ENCODE measurements around the gene SLC9A3.

DNA sequence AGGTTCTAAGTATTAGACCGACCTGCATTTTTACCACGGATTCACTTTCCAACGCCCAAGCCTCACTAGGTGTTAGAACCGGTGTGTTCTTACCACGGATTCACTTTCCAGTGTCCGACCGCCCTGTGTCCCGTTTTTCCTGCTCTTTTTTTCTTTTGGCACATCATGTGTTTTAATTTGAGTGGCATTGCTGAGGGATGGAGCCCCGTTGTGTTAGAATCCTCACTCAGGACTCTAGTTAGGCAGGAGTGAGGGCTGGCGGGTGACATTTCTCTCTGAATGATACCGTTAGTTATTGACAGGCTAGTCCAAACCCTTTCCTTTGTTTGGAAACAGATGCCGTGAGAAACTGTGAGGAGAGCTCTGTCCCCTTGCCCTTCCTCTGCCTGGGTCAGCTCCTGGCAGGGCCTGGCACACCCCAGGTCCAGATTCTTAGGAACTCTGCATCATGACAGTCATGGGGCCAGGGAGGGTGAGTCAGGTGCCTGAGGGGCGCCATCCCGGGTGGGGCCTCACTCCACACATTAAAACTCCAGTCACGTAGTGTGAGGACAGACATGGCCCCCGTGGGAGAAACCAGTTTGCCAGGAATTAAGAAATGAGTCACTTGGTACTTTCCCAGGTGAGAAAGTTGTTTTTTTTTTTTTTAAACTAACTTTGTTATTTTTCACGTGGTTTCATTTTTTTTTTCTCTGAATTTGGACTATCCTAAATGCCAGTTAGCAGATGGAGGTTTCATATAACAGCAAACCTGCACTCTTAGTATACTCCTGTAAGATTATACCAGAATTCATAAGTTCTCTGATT is 65.5 kb downstream of the SLC9A3 start:
- TF ChIP-seq, protein P1, sequence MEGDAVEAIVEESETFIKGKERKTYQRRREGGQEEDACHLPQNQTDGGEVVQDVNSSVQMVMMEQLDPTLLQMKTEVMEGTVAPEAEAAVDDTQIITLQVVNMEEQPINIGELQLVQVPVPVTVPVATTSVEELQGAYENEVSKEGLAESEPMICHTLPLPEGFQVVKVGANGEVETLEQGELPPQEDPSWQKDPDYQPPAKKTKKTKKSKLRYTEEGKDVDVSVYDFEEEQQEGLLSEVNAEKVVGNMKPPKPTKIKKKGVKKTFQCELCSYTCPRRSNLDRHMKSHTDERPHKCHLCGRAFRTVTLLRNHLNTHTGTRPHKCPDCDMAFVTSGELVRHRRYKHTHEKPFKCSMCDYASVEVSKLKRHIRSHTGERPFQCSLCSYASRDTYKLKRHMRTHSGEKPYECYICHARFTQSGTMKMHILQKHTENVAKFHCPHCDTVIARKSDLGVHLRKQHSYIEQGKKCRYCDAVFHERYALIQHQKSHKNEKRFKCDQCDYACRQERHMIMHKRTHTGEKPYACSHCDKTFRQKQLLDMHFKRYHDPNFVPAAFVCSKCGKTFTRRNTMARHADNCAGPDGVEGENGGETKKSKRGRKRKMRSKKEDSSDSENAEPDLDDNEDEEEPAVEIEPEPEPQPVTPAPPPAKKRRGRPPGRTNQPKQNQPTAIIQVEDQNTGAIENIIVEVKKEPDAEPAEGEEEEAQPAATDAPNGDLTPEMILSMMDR (IDR thresholded peaks at IDR 0.05): no peak
- TF ChIP-seq POLR2A (IDR thresholded peaks at IDR 0.05): no peak

Data from uterus (tissue), 2 donors.